Keratinocyte (primary cell): ENCODE results near the gene UPF1. TPM values are rescaled to one million over a fixed set of nuclear protein-coding genes. Genes with fewer than 3 reads are reported as not detected.

Experiments used
- DNase-seq: peaks from one replicate; pipeline ENCODE4 v3.0.0-alpha.2; 2011; ENCODE audit warnings: low read depth, missing footprints, low spot score
- FAIRE-seq: peaks from 2 replicates; lab custom pipeline; 2011; peaks lifted over from hg19 to GRCh38; lab: Jason Lieb, UNC
- H2AFZ ChIP-seq: 2 replicates; pipeline ENCODE4 v1.6.0; 2012; ENCODE audit warnings: low read length, control low read depth, inconsistent platforms; ENCODE audit not compliant: control insufficient read depth
- H3K27ac ChIP-seq: 2 replicates; pipeline ENCODE4 v1.5.1; 2011; ENCODE audit warnings: low read length; ENCODE audit not compliant: control insufficient read depth, insufficient read depth
- H3K27me3 ChIP-seq: 3 replicates; pipeline ENCODE4 v1.6.0; 2011; ENCODE audit warnings: low read length; ENCODE audit not compliant: control insufficient read depth, insufficient read depth; ENCODE audit errors: extremely low read depth
- H3K36me3 ChIP-seq, 2 experiments: 2 replicates in 1 of 2; 3 replicates in 1 of 2; pipeline ENCODE4 v1.5.1; 2011; ENCODE audit warnings: low read length in 2 of 2, mild to moderate bottlenecking in 1 of 2; ENCODE audit not compliant: control insufficient read depth in 2 of 2, insufficient read depth in 2 of 2; ENCODE audit errors: extremely low read depth in 1 of 2
- H3K4me1 ChIP-seq: 3 replicates; pipeline ENCODE4 v1.5.1; 2011; ENCODE audit warnings: low read length; ENCODE audit not compliant: control insufficient read depth, insufficient read depth; ENCODE audit errors: extremely low read depth
- H3K4me2 ChIP-seq: 3 replicates; pipeline ENCODE4 v1.6.0; 2011; ENCODE audit warnings: low read depth, low read length; ENCODE audit not compliant: control insufficient read depth, insufficient read depth; ENCODE audit errors: extremely low read depth
- H3K4me3 ChIP-seq, 3 experiments: fragments of 200-600 bp in 1 of 3; sonication (generic) in 1 of 3; 2 replicates in 2 of 3; 3 replicates in 1 of 3; pipeline ENCODE4 v1.5.1; 2011 to 2016; ENCODE audit warnings: low read length in 3 of 3, mild to moderate bottlenecking in 3 of 3, control low read depth in 2 of 3, inconsistent platforms in 1 of 3, low read depth in 1 of 3, mixed read lengths in 1 of 3, mixed run types in 1 of 3, moderate library complexity in 1 of 3; ENCODE audit not compliant: control insufficient read depth in 2 of 3, insufficient read depth in 2 of 3; ENCODE audit errors: extremely low read depth in 1 of 3
- H3K79me2 ChIP-seq: 2 replicates; pipeline ENCODE4 v1.6.0; 2012; ENCODE audit warnings: low read length; ENCODE audit not compliant: control insufficient read depth, insufficient read depth
- H3K9ac ChIP-seq: 3 replicates; pipeline ENCODE4 v1.6.0; 2011; ENCODE audit warnings: low read length; ENCODE audit not compliant: control insufficient read depth, insufficient read depth; ENCODE audit errors: extremely low read depth
- H3K9me1 ChIP-seq: 3 replicates; pipeline ENCODE4 v1.6.0; 2011; ENCODE audit warnings: low read length; ENCODE audit not compliant: control insufficient read depth, insufficient read depth; ENCODE audit errors: extremely low read depth
- H3K9me3 ChIP-seq: 2 replicates; pipeline ENCODE4 v1.5.1; 2012; ENCODE audit warnings: low read depth, low read length; ENCODE audit not compliant: control insufficient read depth
- H4K20me1 ChIP-seq: 3 replicates; pipeline ENCODE4 v1.6.0; 2011; ENCODE audit warnings: low read length; ENCODE audit not compliant: control insufficient read depth, insufficient read depth; ENCODE audit errors: extremely low read depth
- CTCF ChIP-seq, 3 experiments: IDR thresholded peaks in 1 of 3; conservative IDR thresholded peaks in 1 of 3; optimal IDR thresholded peaks in 1 of 3; 2 replicates in 2 of 3; 3 replicates in 1 of 3; pipeline versions ENCODE3 to v1.5.1; 2011; ENCODE audit warnings: low read length in 3 of 3, mild to moderate bottlenecking in 3 of 3, moderate library complexity in 2 of 3, control low read depth in 1 of 3, inconsistent platforms in 1 of 3; ENCODE audit not compliant: insufficient read depth in 2 of 3; ENCODE audit errors: extremely low read depth in 1 of 3
- EZH2 ChIP-seq: IDR thresholded peaks from one replicate; pipeline ENCODE4 v1.6.1; 2012; ENCODE audit warnings: inconsistent platforms, mild to moderate bottlenecking, low read length, moderate library complexity
- dilution Hi-C: fragments of 300-500 bp; cut with MboI; formaldehyde crosslinking; loops from one replicate; pipeline ENCODE4 v1.7.0; 2020; ENCODE audit warnings: low sequenced_read_pairs; ENCODE audit not compliant: extremely low pct_ligation_motif_present
- polyA plus RNA-seq, 5 experiments: library from polyadenylated mRNA; depleted of rRNA in 3 of 5; stranded (reverse) in 3 of 5; stranded (forward) in 1 of 5; unstranded in 1 of 5; fragments of >200 nt; gene quantifications; 1 replicate in 1 of 5; 2 replicates in 3 of 5; 3 replicates in 1 of 5; pipeline versions ENCODE4 v1.2.1 to v1.2.3, GENCODE V29; 2011 to 2012; ENCODE audit warnings: missing spikeins in 2 of 5, low read depth in 1 of 5, low replicate concordance in 1 of 5

Gene UPF1
- polyA plus RNA-seq, 1 donor (not counting 4 experiments of a cell fraction or from before 2014, with no cell fraction given) = 33.7 TPM

- DNase-seq = no peak
- Histone ChIP-seq H3K27ac (no peak overlapping the region), H3K4me2 (no peak overlapping the region), H3K4me3 (no peak overlapping the region), H3K79me2 (peaks cover 37% of the 10 kb centered on the region), H4K20me1 (peaks cover 30% of the 10 kb centered on the region), H3K9me1 (peaks cover 2% of the 10 kb centered on the region), H3K36me3 (peaks cover under 1 to 12% of the 10 kb centered on the region in 2 experiments), H3K4me1 (peaks cover 16% of the 10 kb centered on the region), H2AFZ (no peak overlapping the region), H3K9ac (no peak overlapping the region), H3K9me3 (peaks cover 2% of the 10 kb centered on the region), H3K27me3 (no peaks in the 10 kb centered on the region)
- dilution Hi-C loops = no loop called here
- TF ChIP-seq EZH2 = no peak
- TF ChIP-seq CTCF (optimal IDR thresholded peaks at IDR 0.05 in 1 of 3, IDR thresholded peaks at IDR 0.05 in 1 of 3, conservative IDR thresholded peaks at IDR 0.05 in 1 of 3; ENCODE audit: extremely low read depth in 1 of 3, insufficient read depth in 2 of 3, low read length in 3 of 3) = no peak
- no peak for FAIRE-seq
Measured at GRCh38 chr19:18830488-18830887, 1.3 kb upstream of the UPF1 start.

GRCh38 chr19:18832306-18833140 lies 764 bp downstream of the UPF1 start:
- H3K4me2 ChIP-seq = peak overlapping the region; percentile 98
- H3K36me3 ChIP-seq = peaks cover 6 to 27% of the 10 kb centered on the region in 2 experiments
- H2AFZ ChIP-seq = no peak overlapping the region
- H4K20me1 ChIP-seq = peaks cover 46% of the 10 kb centered on the region
- DNase-seq = no peak
- dilution Hi-C loops = no loop called here
- peak overlapping the region; percentile 94 for H3K9ac ChIP-seq
- H3K27me3 ChIP-seq = no peaks in the 10 kb centered on the region
- H3K9me3 ChIP-seq = no peaks in the 10 kb centered on the region
- TF ChIP-seq EZH2 = no peak
- TF ChIP-seq CTCF (optimal IDR thresholded peaks at IDR 0.05 in 1 of 3, IDR thresholded peaks at IDR 0.05 in 1 of 3, conservative IDR thresholded peaks at IDR 0.05 in 1 of 3; ENCODE audit: extremely low read depth in 1 of 3, insufficient read depth in 2 of 3, low read length in 3 of 3) = peak in 2 of 3 experiments; percentile 24 to 25
- peak overlapping the region; percentile 79 for H3K27ac ChIP-seq
- peaks cover 58% of the 10 kb centered on the region for H3K79me2 ChIP-seq
- H3K4me3 ChIP-seq = peak overlapping the region; percentile 81 to 98 (median 86)
- peaks cover 19% of the 10 kb centered on the region for H3K4me1 ChIP-seq
- no peak for FAIRE-seq
- H3K9me1 ChIP-seq = peaks cover 2% of the 10 kb centered on the region
